Tibial nerve (tissue), 3 donors: ENCODE data around the gene GALNT5.

ENCODE experiments used
- POLR2A ChIP-seq, 2 donors: fragments of 450-650 bp; IDR thresholded peaks; one replicate each; pipeline ENCODE4 v1.6.1; 2017; ENCODE audit warnings: antibody characterized with exemption in 2 of 2, mild to moderate bottlenecking in 2 of 2, moderate library complexity in 2 of 2
- TF ChIP-seq, protein P1 (sequence below), 5 experiments: fragments of 200-600 bp in 3 of 5; fragments of 450-650 bp in 2 of 5; sonication (generic) in 3 of 5; IDR thresholded peaks; one replicate each; pipeline ENCODE4 v1.5.1; 2016 to 2019; ENCODE audit warnings: antibody characterized with exemption in 5 of 5, mild to moderate bottlenecking in 3 of 5, moderate library complexity in 2 of 5

DNA sequence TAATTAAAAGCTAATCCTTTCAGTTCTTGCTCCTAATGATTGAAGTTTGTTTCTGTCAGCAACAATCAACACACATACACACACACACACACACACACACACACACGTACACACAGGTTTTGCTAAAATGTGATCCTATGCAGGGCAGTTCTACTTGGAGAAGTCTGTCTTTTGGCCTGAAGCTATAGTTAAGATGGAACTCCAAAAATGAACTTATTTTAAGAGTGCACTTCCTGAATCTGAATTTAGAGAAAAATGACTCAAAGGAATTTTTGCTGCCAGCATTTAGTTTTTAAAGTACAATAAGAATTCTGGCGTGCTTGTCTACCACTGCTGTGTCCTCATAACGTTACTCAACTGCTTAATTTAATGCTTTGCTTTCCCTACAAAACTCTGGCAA is 6.6 kb downstream of the GALNT5 start:
- no peak for TF ChIP-seq POLR2A (IDR thresholded peaks at IDR 0.05)
- TF ChIP-seq, protein P1, sequence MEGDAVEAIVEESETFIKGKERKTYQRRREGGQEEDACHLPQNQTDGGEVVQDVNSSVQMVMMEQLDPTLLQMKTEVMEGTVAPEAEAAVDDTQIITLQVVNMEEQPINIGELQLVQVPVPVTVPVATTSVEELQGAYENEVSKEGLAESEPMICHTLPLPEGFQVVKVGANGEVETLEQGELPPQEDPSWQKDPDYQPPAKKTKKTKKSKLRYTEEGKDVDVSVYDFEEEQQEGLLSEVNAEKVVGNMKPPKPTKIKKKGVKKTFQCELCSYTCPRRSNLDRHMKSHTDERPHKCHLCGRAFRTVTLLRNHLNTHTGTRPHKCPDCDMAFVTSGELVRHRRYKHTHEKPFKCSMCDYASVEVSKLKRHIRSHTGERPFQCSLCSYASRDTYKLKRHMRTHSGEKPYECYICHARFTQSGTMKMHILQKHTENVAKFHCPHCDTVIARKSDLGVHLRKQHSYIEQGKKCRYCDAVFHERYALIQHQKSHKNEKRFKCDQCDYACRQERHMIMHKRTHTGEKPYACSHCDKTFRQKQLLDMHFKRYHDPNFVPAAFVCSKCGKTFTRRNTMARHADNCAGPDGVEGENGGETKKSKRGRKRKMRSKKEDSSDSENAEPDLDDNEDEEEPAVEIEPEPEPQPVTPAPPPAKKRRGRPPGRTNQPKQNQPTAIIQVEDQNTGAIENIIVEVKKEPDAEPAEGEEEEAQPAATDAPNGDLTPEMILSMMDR (IDR thresholded peaks at IDR 0.05), result no peak
